RWPE1 (cell line): ENCODE results near the gene SMIM45.

Experiments used
- CTCF ChIA-PET: fragments of 350-600 bp; sonication (Branson Sonifier 250); formaldehyde crosslinking; extraction: SDS; loops from one replicate; lab custom pipeline; 2021; lab: Yijun Ruan, JAX
- POLR2A ChIA-PET: fragments of 400-600 bp; formaldehyde crosslinking; extraction: SDS; loops from one replicate; lab custom pipeline; 2020; ENCODE audit warnings: antibody characterized with exemption; ENCODE audit not compliant: low non-redundant PET; lab: Yijun Ruan, JAX
- DNase-seq: peaks from one replicate; pipeline ENCODE4 v3.0.0; 2012; ENCODE audit warnings: low spot score
- H3K27ac ChIP-seq: fragments of 450-650 bp; 2 replicates; pipeline ENCODE4 v1.5.1; 2017
- CTCF ChIP-seq: fragments of 450-650 bp; conservative IDR thresholded peaks from 2 replicates; pipeline ENCODE4 v1.5.1; 2017; ENCODE audit warnings: low read depth, mild to moderate bottlenecking

SMIM45 gene

GRCh38 chr22:41928593-41929417 lies 23.1 kb upstream of the SMIM45 start:
- ChIA-PET POLR2A (no interaction called here), CTCF (no interaction called here)
- TF ChIP-seq CTCF: no peak
- no peak overlapping the region for H3K27ac ChIP-seq
- no peak for DNase-seq

GRCh38 chr22:41929418-41929810 lies 22.5 kb upstream of the SMIM45 start:
- no peak for TF ChIP-seq CTCF
- no peak for DNase-seq
- CTCF ChIA-PET: no interaction called here
- H3K27ac ChIP-seq: no peak overlapping the region
- POLR2A ChIA-PET: no interaction called here

GRCh38 chr22:41931701-41932269 lies 20.2 kb upstream of the SMIM45 start:
- DNase-seq: no peak
- peak overlapping the region; percentile 22 for H3K27ac ChIP-seq
- TF ChIP-seq CTCF: no peak
- ChIA-PET CTCF (interaction anchor here (0.6 kb wide), 1 partner anchor 432 kb away, joined by 4 read pairs; no protein-coding TSS in a partner anchor), POLR2A (interaction anchor here (0.7 kb wide), 1 partner anchor 14 kb away, joined by 3 read pairs; no protein-coding TSS in a partner anchor)

- no peak for DNase-seq
- H3K27ac ChIP-seq: peak overlapping the region; percentile 22; the same call in 1 of the 2 replicates
- no peak for TF ChIP-seq CTCF
- POLR2A ChIA-PET: no interaction called here
- CTCF ChIA-PET: interaction anchor here (0.6 kb wide), 1 partner anchor 431 kb away, joined by 4 read pairs; no protein-coding TSS in a partner anchor
Measured at GRCh38 chr22:41932353-41932752, 19.6 kb upstream of the SMIM45 start.

- TF ChIP-seq CTCF: no peak
- ChIA-PET POLR2A (no interaction called here), CTCF (no interaction called here)
- peak overlapping the region; percentile 7; the same call in 1 of the 2 replicates for H3K27ac ChIP-seq
- DNase-seq: no peak
Measured at GRCh38 chr22:41933411-41934177, 18.4 kb upstream of the SMIM45 start.
